Activated CD4-positive, alpha-beta memory T cell treated with anti-CD3 and anti-CD28 coated beads, Interleukin-2, amount 10 ng/mL, durations not matched to agents 7 days and 5 days (primary cell): ENCODE results near the gene STK33. TPM values are rescaled to one million over a fixed set of nuclear protein-coding genes. Genes with fewer than 3 reads are reported as not detected.

Experiments used
- CTCF ChIA-PET: fragments of 350-600 bp; sonication (Branson Sonifier 250); formaldehyde crosslinking; loops from one replicate; lab custom pipeline; 2021; ENCODE audit warnings: antibody characterized with exemption, inconsistent platforms; lab: Charles Lee
- POLR2A ChIA-PET: fragments of 350-600 bp; sonication (Branson Sonifier 250); formaldehyde crosslinking; loops from one replicate; lab custom pipeline; 2021; ENCODE audit warnings: antibody characterized with exemption; lab: Charles Lee
- DNase-seq: peaks from one replicate; pipeline ENCODE4 v3.0.0-alpha.2; 2020
- H3K27ac Mint-ChIP-seq: one replicate; pipeline ENCODE4 v1.8.0; 2021; ENCODE audit warnings: mild to moderate bottlenecking, mixed read lengths
- H3K27me3 Mint-ChIP-seq: one replicate; pipeline ENCODE4 v1.8.0; 2021; ENCODE audit warnings: mixed read lengths
- H3K36me3 Mint-ChIP-seq: one replicate; pipeline ENCODE4 v1.8.0; 2021; ENCODE audit warnings: low read depth, mixed read lengths
- H3K4me1 Mint-ChIP-seq: one replicate; pipeline ENCODE4 v1.8.0; 2021; ENCODE audit warnings: mixed read lengths
- H3K4me3 Mint-ChIP-seq: one replicate; pipeline ENCODE4 v1.8.0; 2021; ENCODE audit warnings: mild to moderate bottlenecking, mixed read lengths
- H3K9me3 Mint-ChIP-seq: one replicate; pipeline ENCODE4 v1.8.0; 2021; ENCODE audit warnings: mixed read lengths
- total RNA-seq, 2 experiments: library from RNA; stranded (reverse); gene quantifications; one replicate each; pipeline ENCODE4 v1.2.3, GENCODE V29; 2021

STK33 gene
- total RNA-seq, 2 experiments from 2014 or later = 0.18 to 0.71 TPM

DNA sequence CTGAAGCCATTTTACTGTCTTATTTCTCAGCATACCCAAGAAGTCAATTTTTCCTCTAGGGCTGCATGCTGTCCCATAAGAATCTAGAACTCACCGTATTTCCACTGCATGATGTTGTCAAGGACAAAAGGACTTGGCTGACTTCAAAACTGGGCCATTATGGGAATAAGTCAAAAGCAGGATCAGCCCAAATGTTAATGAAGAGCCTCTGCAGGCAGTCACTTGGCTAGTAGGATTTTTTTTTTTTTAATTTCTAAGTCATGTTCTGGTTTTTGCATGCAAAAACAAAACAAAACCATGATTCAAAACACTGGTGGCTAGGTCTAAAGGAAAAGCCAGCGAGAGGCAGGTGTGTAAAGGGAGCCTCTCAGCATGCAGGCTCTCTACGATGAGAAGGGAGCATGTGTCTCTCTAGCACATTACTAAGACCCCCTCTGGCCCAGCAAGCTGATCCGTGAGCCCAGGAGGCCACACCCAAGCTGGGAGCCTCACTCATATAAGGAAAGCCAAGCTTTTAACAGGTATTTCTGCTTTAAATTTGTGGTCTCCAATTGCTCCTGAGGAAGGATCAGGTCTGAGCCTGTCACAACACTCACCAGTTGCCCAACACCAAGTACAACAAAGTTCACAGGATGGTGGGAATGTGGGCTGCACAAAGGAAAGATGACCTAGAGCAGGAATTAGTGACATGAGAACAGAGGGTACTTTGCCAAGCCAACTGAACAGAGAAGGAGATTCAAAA lies 21.4 kb upstream of the STK33 start:
- no peak overlapping the region for H3K27ac Mint-ChIP-seq
- H3K36me3 Mint-ChIP-seq = peaks cover 23% of the 10 kb centered on the region
- H3K9me3 Mint-ChIP-seq = no peaks in the 10 kb centered on the region
- POLR2A ChIA-PET = no interaction called here
- H3K27me3 Mint-ChIP-seq = no peaks in the 10 kb centered on the region
- DNase-seq = no peak
- CTCF ChIA-PET = no interaction called here
- H3K4me3 Mint-ChIP-seq = no peak overlapping the region
- H3K4me1 Mint-ChIP-seq = no peaks in the 10 kb centered on the region

GRCh38 chr11:8614497-8614896 lies 20.5 kb upstream of the STK33 start:
- H3K27me3 Mint-ChIP-seq = no peaks in the 10 kb centered on the region
- ChIA-PET CTCF (no interaction called here), POLR2A (no interaction called here)
- no peak overlapping the region for H3K27ac Mint-ChIP-seq
- DNase-seq = no peak
- peaks cover 21% of the 10 kb centered on the region for H3K36me3 Mint-ChIP-seq
- H3K4me3 Mint-ChIP-seq = no peak overlapping the region
- H3K9me3 Mint-ChIP-seq = no peaks in the 10 kb centered on the region
- H3K4me1 Mint-ChIP-seq = no peaks in the 10 kb centered on the region

DNA sequence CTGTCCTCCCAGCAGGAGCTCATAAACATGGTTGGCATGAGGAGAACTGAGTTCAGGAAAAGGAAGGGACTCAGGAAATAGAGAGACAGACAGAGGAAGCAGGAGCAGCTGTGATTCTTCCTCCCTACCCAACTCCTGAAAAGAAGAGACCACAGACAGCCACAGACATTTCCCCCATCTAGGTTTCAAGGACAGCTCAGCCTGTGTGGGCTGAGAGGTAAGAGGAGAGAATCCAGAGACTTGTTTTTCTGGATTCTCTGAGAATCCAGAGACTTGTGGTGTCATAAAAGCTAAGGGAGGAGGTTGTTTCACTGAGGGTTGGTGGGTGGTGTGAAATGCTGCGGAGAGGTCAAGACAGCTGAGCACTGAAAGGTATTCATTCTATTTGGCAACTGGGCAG lies 19.0 kb upstream of the STK33 start:
- no peak for DNase-seq
- POLR2A ChIA-PET = interaction anchor here (1.1 kb wide), 1 partner anchor 69 kb away, joined by 5 read pairs; no protein-coding TSS in a partner anchor
- CTCF ChIA-PET = no interaction called here

DNA sequence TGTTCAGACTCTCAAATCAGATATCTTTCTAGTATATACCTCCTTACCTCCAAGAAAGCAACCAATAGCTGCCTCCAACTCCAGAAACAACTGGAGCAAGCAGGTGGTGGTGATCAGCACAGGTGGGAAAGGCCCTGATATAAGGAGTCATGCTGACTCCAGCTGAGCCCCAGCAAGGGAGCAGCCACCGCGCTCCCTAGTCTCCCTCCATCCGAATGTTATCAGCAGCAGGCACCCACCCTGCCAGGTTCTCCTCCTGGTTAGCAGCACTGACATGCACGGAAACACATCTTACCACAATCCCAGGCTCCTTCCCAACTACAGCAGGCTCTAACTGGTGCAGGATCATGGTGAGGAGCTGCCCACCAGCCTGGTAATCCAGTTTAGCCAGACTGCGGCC lies 18.5 kb upstream of the STK33 start:
- no peak overlapping the region for H3K27ac Mint-ChIP-seq
- DNase-seq = no peak
- no peaks in the 10 kb centered on the region for H3K4me1 Mint-ChIP-seq
- H3K9me3 Mint-ChIP-seq = no peaks in the 10 kb centered on the region
- H3K4me3 Mint-ChIP-seq = no peak overlapping the region
- CTCF ChIA-PET = no interaction called here
- POLR2A ChIA-PET = interaction anchor here (1.1 kb wide), 2 partner anchors 9 to 69 kb away, joined by 3 to 5 read pairs; no protein-coding TSS in a partner anchor
- no peaks in the 10 kb centered on the region for H3K27me3 Mint-ChIP-seq
- peaks cover 11% of the 10 kb centered on the region for H3K36me3 Mint-ChIP-seq

More for the DNA sequence above, 19.0 kb upstream of the STK33 start:
- Mint-ChIP-seq H3K4me3 (no peak overlapping the region), H3K9me3 (no peaks in the 10 kb centered on the region), H3K36me3 (peaks cover 12% of the 10 kb centered on the region), H3K4me1 (no peaks in the 10 kb centered on the region), H3K27ac (no peak overlapping the region), H3K27me3 (no peaks in the 10 kb centered on the region)

GRCh38 chr11:8610532-8611116 lies 16.6 kb upstream of the STK33 start:
- DNase-seq = no peak
- Mint-ChIP-seq H3K27ac (no peak overlapping the region), H3K4me3 (no peak overlapping the region), H3K36me3 (peaks cover 4% of the 10 kb centered on the region), H3K9me3 (no peaks in the 10 kb centered on the region), H3K27me3 (peaks cover 4% of the 10 kb centered on the region), H3K4me1 (no peaks in the 10 kb centered on the region)
- ChIA-PET POLR2A (no interaction called here), CTCF (no interaction called here)

GRCh38 chr11:8608652-8609051 lies 14.6 kb upstream of the STK33 start:
- H3K4me3 Mint-ChIP-seq = no peak overlapping the region
- H3K27ac Mint-ChIP-seq = no peak overlapping the region
- ChIA-PET POLR2A (no interaction called here), CTCF (interaction anchor here (0.7 kb wide), 2 partner anchors 25 to 27 kb away, joined by 3 read pairs; no protein-coding TSS in a partner anchor)
- peaks cover 4% of the 10 kb centered on the region for H3K36me3 Mint-ChIP-seq
- peaks cover 20% of the 10 kb centered on the region for H3K27me3 Mint-ChIP-seq
- H3K4me1 Mint-ChIP-seq = no peaks in the 10 kb centered on the region
- no peak for DNase-seq
- no peaks in the 10 kb centered on the region for H3K9me3 Mint-ChIP-seq

DNA sequence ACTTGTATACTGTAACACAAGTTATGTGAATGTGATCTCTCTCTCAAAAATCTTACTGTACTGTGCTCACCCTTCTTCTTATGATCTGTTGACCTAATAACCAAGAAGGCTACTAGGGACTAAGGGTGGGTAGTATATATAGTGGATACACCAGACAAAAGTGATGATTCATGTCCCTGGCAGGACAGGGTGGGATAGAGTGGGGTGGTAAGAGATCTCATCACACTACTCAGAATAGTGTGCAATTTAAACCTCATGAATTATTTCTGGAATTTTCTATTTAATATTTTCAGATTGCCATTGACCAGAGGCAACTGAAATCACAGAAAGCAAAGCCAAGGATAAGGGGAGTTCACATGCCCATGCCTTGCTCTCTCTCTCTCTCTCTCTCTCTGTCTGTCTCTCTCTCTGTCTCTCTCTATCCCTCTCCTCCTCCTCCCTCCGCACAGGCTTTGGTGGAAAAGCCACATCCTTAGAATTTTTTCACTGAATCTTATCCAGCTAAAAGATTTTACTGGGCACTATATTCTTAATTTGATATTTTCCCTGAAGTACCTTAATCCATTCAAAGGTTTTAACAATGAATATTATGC lies 12.0 kb upstream of the STK33 start:
- CTCF ChIA-PET = interaction anchor here (0.9 kb wide), 1 partner anchor 12 kb away, joined by 3 read pairs; the partner anchor contains the start of gene STK33
- POLR2A ChIA-PET = no interaction called here
- Mint-ChIP-seq H3K27me3 (peaks cover 25% of the 10 kb centered on the region), H3K9me3 (no peaks in the 10 kb centered on the region), H3K4me3 (no peak overlapping the region), H3K4me1 (no peaks in the 10 kb centered on the region), H3K27ac (no peak overlapping the region), H3K36me3 (no peaks in the 10 kb centered on the region)
- DNase-seq = no peak

- H3K4me3 Mint-ChIP-seq = no peak overlapping the region
- H3K9me3 Mint-ChIP-seq = no peaks in the 10 kb centered on the region
- H3K27me3 Mint-ChIP-seq = peaks cover 25% of the 10 kb centered on the region
- CTCF ChIA-PET = interaction anchor here (0.6 to 1.0 kb wide), 3 partner anchors 29 to 1223 kb away, joined by 3 read pairs; no protein-coding TSS in a partner anchor
- H3K36me3 Mint-ChIP-seq = no peaks in the 10 kb centered on the region
- POLR2A ChIA-PET = no interaction called here
- peak; percentile 52 for DNase-seq
- H3K4me1 Mint-ChIP-seq = no peaks in the 10 kb centered on the region
- no peak overlapping the region for H3K27ac Mint-ChIP-seq
Measured at GRCh38 chr11:8604078-8604723, 10.2 kb upstream of the STK33 start.

- Mint-ChIP-seq H3K27me3 (peaks cover 28% of the 10 kb centered on the region), H3K4me3 (no peak overlapping the region), H3K36me3 (no peaks in the 10 kb centered on the region), H3K9me3 (no peaks in the 10 kb centered on the region), H3K4me1 (no peaks in the 10 kb centered on the region), H3K27ac (no peak overlapping the region)
- DNase-seq = no peak
- ChIA-PET CTCF (interaction anchor here (1.0 kb wide), 1 partner anchor 41 kb away, joined by 3 read pairs; no protein-coding TSS in a partner anchor), POLR2A (no interaction called here)
Measured at GRCh38 chr11:8603696-8604077, 9.7 kb upstream of the STK33 start.

DNA sequence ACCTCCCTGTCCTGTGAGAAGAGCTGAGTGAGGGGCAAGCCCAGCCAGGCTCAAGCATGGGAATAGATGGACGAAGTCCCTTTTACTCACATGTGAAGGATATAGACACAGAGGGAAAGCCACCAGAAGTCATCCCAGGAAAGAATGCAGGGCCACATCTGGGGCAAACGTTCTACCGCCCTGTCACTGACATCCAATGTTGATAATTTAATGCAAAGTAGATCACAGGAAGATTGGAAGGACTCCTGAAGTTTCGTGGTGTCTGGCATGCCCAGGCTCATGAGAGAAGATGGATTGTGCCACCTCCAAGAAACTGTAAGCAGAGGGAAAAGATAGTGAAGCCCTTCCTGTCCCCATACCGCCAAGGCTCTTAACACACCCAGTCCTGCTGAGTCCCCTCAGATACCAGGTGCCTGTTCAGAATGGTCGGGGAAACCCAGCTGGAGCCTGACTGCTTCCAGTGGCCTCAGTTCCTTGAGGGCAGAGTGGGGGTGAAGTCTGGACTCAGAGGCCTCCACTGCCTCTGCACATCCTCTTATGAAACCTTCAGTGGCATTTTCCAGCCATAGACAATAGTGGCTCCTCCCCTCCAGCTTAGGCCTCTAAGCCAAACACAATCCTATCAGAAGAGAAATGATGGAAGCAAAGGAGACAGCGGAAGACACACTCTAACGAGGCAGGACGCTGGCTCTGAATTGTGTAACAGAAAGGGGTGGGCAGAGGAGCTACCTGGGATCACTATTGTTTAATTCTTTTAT lies 7.5 kb upstream of the STK33 start:
- H3K27ac Mint-ChIP-seq = no peak overlapping the region
- POLR2A ChIA-PET = no interaction called here
- no peak for DNase-seq

DNA sequence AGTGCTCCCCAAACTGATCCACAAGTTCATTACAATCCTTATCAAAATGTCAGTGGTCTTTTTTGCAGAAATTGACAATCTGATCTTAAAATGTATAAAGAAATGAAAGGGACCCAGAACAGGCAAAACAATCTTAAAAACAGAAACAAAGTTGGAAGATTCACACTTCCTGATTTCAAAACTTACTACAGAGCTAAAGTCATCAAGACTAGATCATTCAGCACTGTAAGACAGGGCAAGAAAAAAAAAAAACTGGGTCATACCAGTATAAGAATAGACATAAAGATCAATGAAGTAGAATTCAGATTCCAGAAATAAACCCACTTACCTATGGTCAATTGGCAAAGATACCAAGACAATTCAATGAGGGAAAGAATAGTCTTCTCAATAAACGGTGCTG lies 4.5 kb upstream of the STK33 start:
- ChIA-PET POLR2A (interaction anchor here (1.6 kb wide), 1 partner anchor 31 kb away, joined by 3 read pairs; no protein-coding TSS in a partner anchor), CTCF (no interaction called here)
- Mint-ChIP-seq H3K4me1 (peaks cover 3% of the 10 kb centered on the region), H3K27me3 (peaks cover 40% of the 10 kb centered on the region), H3K27ac (no peak overlapping the region), H3K36me3 (no peaks in the 10 kb centered on the region), H3K9me3 (no peaks in the 10 kb centered on the region), H3K4me3 (no peak overlapping the region)
- DNase-seq = no peak

More for the DNA sequence above, 7.5 kb upstream of the STK33 start:
- CTCF ChIA-PET = no interaction called here
- H3K36me3 Mint-ChIP-seq = no peaks in the 10 kb centered on the region
- no peaks in the 10 kb centered on the region for H3K9me3 Mint-ChIP-seq
- no peak overlapping the region for H3K4me3 Mint-ChIP-seq
- H3K4me1 Mint-ChIP-seq = no peaks in the 10 kb centered on the region
- H3K27me3 Mint-ChIP-seq = peaks cover 39% of the 10 kb centered on the region

- Mint-ChIP-seq H3K36me3 (no peaks in the 10 kb centered on the region), H3K4me3 (no peak overlapping the region), H3K9me3 (no peaks in the 10 kb centered on the region), H3K27ac (no peak overlapping the region), H3K4me1 (peaks cover 4% of the 10 kb centered on the region), H3K27me3 (peaks cover 47% of the 10 kb centered on the region)
- POLR2A ChIA-PET = interaction anchor here (1.6 kb wide), 1 partner anchor 30 kb away, joined by 3 read pairs; no protein-coding TSS in a partner anchor
- no peak for DNase-seq
- CTCF ChIA-PET = no interaction called here
Measured at GRCh38 chr11:8597182-8597581, 3.2 kb upstream of the STK33 start.
